Ishikawa (cell line): Measurements from ENCODE around the gene TLK1.

ENCODE experiments used
- CREB1 ChIP-seq: IDR thresholded peaks from 2 replicates; pipeline ENCODE4 v1.6.1; 2012; ENCODE audit warnings: low read depth
- EP300 ChIP-seq: IDR thresholded peaks from 2 replicates; pipeline ENCODE4 v1.6.1; 2012; ENCODE audit warnings: borderline replicate concordance
- FOXM1 ChIP-seq: IDR thresholded peaks from 2 replicates; pipeline ENCODE4 v1.6.1; 2012; ENCODE audit warnings: low read depth, borderline replicate concordance

DNA sequence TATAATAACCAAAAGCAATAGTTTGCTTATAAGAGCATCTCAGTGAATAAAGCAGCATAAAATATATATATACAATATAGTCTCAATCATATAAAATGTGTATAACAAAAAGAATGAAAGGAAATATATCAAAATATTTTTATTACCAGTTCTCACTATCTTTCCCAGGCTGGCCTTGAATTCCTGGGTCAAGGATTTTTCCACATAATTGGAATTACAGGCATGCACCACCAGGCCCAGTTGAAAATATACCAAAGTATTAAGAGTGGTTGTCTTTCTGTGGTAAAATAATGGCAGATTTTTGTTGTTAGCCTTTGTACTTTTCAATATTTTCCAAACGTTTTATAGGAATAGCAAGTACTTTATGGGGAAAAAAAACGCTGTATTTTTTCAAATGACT, 8.6 kb upstream of the TLK1 start:
- TF ChIP-seq CREB1 (no peak), FOXM1 (no peak), EP300 (no peak)
